ENCODE data around the gene SLC24A3.

Gene SLC24A3

DNA sequence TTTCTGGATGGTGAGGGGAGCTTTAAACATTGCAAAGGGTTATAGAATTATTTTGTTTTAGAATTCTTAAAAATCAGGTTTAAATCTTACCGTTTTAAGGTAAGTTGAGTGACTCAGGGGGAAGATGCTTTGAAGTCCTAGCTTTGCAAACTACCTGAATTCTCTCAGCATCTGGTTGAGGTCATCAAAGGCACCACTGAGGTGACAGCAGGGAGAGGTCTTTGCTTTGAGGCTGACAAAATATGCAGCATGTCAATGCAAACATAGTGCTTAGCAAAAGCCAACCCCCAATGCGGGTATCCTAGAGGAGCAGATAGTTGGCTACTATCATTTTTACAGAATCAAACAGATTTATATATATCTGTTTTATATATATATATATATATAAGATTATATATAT is 219.5 kb downstream of the SLC24A3 start:
- no peak for DNase-seq

DNA sequence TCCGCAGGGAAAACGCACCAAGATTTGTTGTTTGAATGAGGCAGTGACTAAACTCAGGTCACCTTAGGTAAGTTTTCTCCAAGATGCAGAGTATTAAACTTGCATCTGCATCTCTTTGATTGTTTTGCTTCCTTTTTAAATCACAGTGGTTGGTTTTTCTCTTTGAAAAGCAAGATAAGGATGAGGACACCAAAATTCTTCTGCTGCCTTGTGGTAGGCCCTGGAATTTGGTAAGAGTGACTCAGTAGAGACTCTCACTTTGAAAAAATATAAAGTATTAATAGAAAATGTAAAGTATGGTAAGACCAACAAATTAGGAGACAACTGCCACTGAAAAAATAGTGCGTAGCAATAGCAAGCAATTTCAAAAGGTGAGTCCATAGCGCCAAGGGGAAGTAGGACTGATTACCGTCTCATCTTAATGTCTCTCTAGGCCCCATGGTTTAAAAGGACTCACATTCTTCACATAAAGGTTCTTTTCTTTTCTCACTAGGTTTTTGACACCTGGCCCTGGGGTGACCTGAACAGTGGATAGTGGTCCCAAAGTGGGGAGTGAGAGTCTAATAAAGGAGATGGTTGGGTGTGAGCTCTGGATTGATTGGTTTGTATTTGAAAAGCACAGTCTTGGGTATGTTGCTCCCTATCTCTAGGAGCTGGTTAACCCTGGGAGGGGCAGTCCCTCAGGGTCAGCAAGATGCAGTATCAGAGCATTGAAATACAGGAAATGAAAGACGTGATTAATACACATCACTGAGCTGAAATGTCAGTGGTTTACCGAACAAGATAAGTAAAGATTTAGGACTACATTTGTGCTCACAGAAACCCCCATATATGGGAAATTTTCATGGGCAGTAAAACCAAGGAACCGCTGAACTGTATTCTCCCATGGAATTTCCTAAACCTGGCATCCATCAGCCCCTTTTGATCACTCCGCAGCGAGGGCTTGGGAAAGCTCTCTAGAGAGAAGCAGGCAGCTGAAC is 221.2 kb downstream of the SLC24A3 start:
- DNase-seq, result no peak

DNA sequence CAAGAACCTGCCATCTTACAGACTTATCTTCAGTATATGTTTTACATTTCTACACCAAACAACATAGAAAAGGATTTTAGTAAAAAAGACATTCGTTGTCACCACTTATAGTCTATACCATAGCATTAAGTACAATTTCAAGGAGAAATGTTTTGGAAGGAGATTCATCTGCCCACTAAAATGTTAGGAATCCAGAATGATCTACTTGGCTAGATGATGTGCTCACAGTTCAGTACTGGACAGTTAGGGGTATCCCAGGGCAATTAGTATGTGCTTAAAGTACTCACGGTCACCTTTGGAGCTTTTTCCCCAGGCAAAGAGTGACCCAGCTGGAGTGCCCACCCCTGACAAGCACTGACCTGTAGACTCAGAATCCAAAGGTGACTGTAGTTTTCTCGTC is 222.9 kb downstream of the SLC24A3 start:
- DNase-seq, result no peak

DNA sequence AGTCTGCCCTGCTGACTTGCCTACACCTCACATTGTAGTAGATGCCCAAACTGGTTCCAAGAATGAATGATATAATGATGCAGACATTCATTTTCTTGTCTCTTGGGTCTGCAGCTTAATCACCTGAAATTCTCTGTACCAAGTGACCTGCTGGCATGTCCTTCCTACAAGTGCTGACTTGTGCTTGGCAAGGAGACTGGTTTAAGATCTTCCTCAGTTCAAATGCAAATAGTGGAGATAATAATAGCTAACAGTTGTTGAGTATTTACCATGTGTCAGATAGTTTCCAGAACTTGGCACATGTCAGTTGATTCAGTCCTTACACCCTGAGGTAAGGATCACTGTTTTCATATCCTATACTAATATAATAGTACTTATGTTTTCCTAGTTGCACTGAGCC is 223.4 kb downstream of the SLC24A3 start:
- no peak for DNase-seq

DNA sequence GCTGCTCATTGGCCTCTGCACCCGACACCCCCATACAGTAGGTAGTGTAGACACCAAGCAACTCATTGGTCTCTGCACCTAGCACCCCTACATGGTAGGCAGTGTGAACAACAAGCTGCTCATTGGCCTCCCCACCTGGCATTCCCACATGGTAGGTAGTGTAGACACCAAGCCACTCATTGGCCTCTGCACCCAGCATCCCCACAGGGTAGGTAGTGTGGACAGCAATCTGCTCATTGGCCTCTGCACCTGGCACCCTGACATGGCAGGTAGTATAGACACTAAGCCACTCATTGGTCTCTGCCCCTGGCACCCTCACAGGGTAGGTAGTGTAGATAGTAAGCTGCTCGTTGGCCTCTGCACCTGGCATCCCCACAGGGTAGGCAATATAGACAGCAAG is 226.0 kb downstream of the SLC24A3 start:
- DNase-seq, result no peak

DNA sequence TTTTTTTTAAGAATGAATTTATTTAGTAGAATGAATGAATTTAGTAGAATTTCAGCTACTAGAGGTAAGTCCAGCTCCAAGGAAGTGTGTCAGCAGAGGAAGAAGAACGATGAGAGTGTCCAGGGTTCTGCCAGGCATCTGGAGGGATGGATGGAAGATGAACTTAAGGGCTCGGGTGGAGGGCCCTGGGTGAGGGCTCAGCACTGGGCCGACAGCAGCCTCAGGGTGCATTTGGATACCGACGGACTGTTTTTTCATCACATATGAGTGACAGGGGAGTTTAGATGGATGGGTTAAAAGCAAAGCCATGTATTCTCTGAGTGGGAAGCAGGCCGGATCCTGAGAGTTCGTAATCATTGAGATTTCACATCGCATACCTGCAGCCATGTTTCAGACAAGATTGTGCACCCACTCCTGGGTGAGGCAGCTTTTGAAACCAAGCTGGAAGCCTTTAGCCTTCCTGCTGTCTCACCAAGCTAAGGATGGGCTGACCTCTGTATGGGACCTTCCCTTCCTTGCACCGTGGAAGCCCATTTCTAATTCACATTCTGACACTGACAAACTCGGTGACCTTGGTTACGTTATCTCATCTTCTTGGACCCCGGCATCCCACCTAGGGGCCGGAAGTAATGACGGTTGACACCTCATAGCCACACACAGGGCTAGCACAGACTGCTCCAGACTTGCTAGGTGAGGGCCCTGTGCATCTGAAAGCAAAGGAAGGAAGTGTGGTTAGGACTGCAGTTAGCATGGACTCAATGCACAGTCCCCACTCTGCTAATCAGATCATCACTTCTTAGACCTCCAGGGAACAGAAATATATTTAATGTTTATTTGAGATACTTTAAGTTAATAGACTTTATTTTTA is 228.5 kb downstream of the SLC24A3 start:
- DNase-seq, result no peak

DNA sequence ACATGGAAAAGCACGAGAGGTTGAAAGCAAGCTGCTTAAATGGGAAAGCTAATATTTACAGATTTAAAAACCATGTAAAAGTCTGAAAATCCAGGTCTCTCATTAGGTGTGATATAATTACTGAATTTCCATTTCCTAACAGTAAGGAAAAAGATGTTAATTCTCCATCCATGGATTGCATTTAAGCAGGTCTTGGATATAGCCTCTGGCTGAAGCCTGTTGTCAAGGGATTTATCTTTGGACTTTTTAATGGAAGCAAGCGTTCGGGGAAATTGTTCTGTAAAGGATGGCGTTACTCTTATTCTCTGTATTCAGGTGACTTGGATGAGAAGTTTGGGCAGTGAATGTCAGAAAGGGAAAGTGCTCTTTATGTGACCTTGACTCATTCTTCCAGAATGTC is 233.8 kb downstream of the SLC24A3 start:
- DNase-seq, result no peak

DNA sequence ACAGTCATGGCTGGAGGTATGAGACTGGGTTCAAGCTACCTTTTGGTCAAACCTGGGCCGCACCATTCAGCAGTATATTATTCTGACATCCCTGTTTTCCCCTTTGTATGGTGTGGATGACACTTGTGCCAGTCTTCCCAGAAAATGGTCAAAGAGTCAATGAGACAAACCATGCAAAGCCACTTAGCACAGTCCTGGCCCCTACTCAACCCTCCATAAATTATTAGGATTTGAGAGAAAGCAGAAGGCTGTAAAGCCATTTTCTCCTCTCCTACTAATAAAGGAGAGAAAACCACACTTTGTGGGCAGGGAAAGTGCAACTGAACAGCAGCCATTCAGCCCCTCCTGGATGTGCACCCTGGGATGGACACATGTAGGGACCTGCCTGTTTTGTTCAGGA is 236.2 kb downstream of the SLC24A3 start:
- no peak for DNase-seq

DNA sequence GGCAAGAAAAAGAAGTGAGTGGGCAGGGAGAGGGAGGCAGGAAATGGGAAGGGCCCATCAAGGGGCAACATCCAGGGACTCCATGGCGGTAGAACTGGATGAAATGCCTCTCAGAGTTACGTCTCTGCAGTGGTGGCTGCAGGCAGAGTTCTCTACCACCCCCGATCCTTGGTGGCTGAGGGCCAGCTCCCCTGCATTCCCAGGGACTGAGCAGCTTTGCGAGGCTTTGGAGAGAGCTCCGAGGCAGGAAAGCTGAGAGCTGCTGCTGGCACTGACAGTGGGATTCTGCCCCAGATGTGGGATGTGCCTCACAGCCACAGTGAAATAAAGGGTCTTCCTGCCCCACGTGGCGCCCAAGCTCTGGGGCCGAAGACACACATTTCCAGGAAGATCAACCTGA is 236.6 kb downstream of the SLC24A3 start:
- DNase-seq, result no peak

DNA sequence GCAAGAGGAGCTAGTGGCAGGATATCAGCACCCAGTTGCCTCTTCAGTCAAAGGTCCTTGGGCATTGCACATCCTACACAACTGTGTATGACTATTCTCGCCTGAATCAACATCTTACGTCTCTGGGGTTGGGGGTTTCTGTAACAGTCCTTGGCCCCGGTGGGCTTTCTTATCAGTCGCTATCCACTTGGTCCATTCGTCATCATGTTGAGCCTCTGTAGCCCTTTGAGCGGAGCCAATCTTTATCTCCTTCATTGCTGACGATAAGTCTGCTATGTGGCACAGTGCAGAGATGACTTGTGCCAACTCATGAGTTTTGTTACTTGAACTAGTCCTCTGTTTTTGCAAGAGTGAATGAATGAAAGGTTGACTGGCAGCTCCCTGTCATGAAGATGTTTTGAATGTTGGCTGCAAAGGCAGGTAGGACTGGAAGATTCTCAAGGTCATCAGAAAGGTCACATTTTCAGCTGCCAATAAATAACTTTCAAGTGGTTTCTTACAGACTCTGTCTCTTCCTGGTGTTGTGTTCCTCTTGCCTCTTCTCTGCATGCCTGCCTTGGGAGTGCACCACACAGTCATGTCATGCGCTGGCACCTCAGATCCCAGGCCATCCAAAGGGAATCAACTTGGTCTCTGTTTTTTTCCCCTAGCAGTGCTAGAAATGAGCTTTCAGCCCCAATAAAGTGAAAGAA is 238.9 kb downstream of the SLC24A3 start:
- no peak for DNase-seq

DNA sequence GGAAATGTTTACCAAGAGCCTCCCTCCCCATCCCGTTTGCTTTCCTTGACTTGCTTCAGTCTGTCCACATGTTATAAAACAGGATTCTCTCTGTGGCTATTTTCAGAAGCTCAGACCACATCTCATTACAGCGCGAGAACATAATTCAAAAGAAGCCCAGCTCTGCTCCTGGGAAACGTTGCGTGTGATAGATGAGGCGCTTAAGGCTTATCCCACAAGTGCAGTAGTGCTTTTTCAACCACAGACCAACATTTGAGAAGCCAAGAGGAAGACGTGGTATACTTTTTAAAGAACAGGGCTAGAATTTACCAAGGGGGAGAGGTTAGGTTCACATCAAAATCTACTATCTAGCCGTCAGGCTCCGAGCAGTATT is 239.5 kb downstream of the SLC24A3 start:
- no peak for DNase-seq

DNA sequence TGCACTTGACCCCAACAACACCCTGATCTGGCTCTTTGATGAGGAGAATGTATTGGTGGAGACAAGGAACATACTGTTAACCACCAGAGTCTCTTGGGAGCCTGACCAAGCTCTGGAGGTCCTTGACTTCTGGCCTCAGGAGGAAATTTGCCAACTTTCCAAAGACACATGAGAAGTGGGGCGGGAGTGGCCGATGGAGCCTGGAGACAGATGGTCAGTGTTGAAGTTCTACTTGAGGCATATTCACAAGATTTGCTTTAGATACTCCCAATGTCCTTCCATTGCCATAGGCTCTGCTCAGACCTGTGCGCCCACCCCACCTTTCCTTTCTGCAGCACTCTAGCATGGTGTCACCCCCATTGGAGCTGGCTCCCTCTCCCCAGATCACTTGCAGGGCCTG is 241.0 kb downstream of the SLC24A3 start:
- no peak for DNase-seq

DNA sequence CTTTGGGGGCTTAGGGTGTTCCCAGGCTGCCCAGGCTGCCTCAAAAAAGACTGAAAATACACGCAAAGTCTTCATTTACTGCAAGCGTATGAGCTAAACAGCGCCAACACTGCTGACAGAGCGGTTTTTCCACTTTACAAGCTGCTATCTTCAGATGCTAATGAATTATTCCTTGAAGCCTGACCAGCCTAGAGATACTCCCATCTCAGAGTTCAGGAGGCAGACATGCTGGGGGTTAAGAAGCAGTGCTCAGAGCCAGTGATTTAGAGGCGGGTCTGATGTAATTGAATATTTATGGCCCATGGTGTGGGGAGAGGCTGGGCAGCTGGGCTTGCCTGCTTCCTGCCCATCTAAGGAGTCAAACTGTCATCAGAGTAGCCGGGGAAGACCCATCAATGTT is 241.4 kb downstream of the SLC24A3 start:
- DNase-seq, result no peak

DNA sequence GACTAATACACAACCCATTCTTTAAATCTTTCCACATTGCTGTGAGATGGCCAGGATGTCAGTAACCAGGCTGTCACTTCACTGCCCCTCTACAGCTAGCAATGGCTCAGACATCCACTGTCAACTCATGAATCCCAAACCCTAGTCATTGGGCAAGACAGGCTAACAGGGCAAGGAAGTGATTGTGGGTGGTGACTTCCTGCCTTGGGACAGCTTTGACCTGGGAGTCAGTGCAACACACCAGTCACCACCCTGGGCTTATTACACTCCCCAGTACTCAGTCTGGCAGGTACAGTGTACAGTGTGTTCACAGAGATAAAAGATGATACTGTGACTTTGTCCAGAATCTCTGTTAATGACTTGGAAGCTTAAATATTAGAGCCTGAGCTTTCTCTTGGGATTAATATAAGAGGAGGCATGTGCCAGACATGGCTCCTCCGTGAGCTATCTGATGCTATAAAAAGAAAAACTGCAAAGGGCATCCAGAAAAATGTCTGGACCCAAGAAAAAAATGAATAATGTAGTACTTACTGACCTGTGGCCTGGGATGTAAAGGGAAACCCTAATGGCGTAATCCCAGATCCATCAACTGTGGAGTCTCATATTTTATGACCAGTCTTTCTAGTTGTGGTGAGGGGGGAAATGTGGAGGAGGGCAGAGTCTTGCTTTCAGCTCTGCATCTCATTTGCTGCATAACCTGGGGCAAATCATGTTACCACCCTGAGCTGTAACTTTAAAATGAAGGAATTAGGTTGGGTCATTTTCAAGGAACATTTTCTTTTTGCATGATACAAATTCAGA is 244.4 kb downstream of the SLC24A3 start:
- DNase-seq, result no peak

DNA sequence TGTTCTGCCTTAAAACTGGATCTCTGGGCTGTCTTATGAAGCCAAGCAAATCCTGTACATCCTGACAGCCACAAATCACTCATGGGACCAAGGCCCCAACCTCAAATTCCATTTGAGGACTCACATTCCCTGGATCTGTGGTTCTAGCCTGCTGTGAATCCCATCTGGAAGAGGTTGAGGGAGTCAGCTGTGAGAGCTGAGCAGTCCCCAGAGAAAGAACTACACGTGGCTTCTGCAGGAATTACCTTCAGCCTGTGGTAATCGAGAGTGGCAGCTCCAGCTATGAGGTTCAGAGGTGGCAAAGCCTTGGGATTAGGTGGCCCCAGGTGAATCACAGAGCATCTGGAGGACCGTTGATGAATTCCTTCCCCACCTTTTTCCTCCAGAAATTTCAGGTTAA is 245.2 kb downstream of the SLC24A3 start:
- DNase-seq, result no peak

DNA sequence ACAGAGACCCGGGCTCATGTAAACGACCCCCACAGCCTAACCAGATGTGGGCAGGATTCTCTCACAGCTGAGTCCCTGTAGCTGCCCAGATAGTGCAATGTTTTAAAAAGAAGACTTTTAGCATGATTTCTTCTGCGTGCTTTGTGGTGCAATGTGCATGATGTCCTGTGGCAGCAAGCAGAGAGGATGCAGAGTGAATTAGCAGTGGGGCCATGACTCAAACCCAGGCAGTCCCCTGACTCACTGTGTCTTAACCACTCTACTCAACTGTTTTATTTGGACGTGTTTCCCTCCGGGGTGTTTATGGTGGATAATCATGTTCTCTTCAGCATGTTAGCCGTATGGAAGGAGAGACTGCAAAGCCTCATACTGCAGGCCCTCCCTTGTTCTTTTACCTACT is 247.9 kb downstream of the SLC24A3 start:
- no peak for DNase-seq

DNA sequence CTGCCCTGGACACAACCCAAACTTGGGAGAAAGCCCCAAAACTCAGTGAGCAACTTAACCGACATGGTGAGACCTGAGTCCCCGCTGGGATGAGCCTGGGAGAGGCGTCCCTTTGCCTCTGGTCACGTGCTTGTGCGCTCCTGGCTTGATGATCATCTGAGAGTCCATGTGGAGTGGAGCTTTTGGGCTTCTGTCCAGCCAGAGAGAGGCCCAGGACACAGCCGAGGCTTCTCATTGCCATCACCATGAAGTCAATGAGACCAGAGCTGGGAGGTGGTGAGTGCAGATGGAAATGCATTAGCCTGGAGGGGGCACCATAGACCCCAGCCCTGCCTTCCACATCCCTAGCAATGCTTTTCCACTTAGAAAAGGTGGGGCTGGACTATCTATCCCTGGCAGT is 250.0 kb downstream of the SLC24A3 start:
- no peak for DNase-seq

DNA sequence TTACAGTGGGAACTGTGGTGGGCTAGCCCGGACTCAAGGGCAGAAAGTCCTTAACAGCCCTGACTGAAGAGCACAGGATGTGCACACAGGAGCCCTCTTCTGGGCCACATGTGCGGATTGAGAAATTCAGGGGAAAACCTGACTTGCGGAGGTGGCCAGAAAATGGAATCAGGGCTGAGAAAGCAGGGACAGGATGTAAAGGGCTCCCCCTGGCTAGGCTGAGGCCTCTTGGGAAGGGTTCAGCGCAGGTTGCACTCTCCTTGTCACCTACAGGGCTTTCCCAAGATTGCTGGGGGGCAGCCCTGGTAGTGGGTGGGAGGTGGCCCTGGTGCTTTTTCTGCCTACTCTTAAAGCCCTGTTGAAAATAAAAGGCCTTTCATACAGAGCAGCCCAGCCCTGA is 251.2 kb downstream of the SLC24A3 start:
- no peak for DNase-seq

DNA sequence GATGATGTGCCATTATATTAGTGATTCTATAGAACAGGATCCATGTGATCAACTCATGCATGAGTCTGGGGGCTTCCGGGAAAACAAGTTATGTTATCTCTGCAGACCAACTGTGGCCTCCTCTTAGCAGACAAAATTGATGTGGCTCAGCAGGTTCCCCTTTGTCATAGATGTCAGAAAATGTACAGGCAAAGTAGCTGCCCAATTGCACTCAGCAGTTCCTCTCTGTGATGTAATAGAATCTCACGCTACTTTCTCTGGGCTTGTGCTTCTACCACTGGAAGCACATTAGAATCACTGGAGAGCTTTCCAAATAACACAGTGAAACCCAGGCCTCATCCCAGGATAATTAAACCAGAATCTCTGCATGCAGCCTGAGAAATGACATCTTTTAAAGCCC is 253.1 kb downstream of the SLC24A3 start:
- no peak for DNase-seq

DNA sequence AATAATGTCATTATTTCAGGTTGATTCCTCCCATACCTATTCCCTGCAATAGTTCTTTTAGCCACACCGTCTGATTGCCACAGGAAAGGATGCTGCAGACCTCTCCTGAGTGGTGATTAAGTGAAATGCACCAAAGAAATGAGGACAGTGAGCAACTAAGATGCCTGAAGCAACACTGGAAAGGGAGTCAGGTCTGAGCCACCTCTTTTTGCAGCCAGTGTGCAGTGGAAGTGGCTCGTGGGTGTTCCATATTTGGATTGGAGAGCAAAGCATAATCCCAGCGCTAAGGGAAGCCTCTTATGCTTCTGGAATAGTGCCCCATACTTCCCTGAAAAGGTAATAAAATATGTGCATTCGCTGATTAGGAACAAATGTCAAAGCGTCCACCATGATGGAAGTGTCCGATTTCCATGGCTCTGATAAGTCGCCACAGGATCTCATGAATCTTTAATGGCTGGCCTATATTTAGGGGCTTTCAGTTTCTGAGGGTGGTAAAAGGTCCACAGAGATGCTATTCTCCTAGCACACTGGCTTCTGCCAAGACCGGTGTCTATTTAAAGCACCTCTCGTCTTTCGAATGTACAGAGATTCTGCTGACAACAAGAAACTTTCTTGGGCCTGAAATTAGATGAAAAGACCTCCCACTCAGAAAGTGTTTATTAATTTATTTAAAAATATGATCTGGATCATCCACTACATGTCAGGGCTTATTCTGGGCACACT is 253.9 kb downstream of the SLC24A3 start:
- DNase-seq, result no peak

DNA sequence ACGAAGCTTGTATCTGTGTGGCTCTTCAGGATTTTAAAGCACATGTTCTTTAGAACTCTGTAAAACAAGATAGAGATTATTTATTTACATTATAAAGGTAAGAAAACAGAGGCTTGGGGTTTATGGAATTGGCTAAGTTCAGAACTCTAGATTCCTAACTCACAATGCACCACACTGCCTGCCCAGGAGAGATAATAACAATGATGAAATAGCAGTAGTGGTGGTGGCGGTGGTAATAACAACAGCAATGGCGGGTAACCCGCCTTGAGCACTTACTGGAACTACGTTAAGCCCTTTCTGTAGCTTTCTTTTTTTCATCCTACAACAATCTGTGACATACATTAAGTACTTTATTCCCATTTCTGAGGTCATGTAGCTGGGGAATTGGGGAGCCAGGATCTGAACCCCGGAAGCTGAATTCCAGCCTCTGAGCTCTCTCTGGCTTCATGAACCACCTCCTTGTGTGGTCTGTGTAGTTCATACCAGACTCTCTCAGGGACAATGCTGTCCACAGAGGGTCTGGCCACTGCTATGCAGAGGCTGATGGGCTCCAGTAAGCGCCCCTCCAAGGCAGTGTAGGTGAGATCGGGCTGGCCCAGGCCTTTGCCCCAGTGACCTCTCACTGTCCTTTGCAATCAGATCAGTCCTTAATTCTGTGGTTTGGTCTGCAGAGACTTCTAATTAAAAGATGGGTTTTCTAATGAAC is 260.9 kb downstream of the SLC24A3 start:
- no peak for DNase-seq

Measured in stimulated activated naive CD4-positive, alpha-beta T cell (primary cell).